Colonic mucosa (tissue), 4 donors: ENCODE results near the gene MYO7B. TPM values are rescaled to one million over a fixed set of nuclear protein-coding genes. Genes with fewer than 3 reads are reported as not detected.

Experiments
- DNase-seq: peaks from one replicate; pipeline ENCODE4 v3.0.0-alpha.2; 2020
- H3K27ac ChIP-seq: fragments of 200-600 bp; one replicate; pipeline ENCODE4 v1.8.0; 2021
- H3K27me3 ChIP-seq: fragments of 200-600 bp; one replicate; pipeline ENCODE4 v1.8.0; 2021
- H3K36me3 ChIP-seq: fragments of 200-600 bp; one replicate; pipeline ENCODE4 v1.8.0; 2021
- H3K4me1 ChIP-seq: fragments of 200-600 bp; one replicate; pipeline ENCODE4 v1.8.0; 2021; ENCODE audit warnings: mild to moderate bottlenecking
- H3K4me3 ChIP-seq: fragments of 200-600 bp; one replicate; pipeline ENCODE4 v1.8.0; 2021
- H3K9ac ChIP-seq, 2 donors: one replicate each; pipeline ENCODE4 v1.7.0; 2013; ENCODE audit warnings: control low read depth in 2 of 2, low read depth in 2 of 2, low read length in 2 of 2
- H3K9me3 ChIP-seq: fragments of 200-600 bp; one replicate; pipeline ENCODE4 v1.8.0; 2021
- intact Hi-C: fragments of 100-400 bp; cut with DNase I; formaldehyde crosslinking; loops from one replicate; pipeline ENCODE4 v1.14.1; 2022
- total RNA-seq, 2 donors: library from RNA; stranded (reverse); fragmentation: NEBNext Ultra II Directional in 1 of 2; extraction: Animal tissue kit (Norgen Biotek cat#: 25700) in 1 of 2; gene quantifications; one replicate each; pipeline ENCODE4 v1.2.1, GENCODE V29; 2021
- TF ChIP-seq, protein P1 (sequence below): fragments of 200-600 bp; IDR thresholded peaks from one replicate; pipeline ENCODE4 v1.8.0; 2022; ENCODE audit warnings: antibody characterized with exemption, mild to moderate bottlenecking
- donor health status: healthy.
- donor health status: DM: no; HTN: no; CAD: no.
- donor health status: DM: no; HTN: no; CAD: no.

Gene MYO7B
- total RNA-seq, 2 donors from 2014 or later, result 159 to 218 TPM

DNA sequence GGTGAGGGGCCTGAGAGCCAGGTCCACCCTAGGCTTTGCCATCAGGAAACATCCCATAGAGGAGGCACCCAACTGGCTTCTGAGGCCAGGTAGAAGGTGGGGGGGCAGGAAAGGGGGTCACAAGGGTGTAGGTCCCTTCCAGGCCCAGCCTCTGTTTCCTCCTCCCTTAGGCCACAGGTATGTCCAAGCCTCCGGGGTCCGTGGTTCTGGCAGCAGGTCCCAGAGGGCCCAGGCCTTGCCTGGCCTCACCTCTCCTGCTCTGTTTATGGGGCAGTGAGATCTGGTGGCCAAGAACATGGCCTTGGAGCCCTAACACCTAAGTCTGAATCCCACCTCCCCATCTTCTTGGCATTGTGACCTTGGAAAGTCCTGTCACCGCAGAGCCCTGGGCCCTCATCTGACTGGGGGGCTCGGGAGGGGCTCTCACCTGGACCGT is 88.9 kb downstream of the MYO7B start:
- Histone ChIP-seq H3K36me3 (no peaks in the 10 kb centered on the region), H3K27ac (no peak overlapping the region), H3K4me1 (no peaks in the 10 kb centered on the region), H3K27me3 (no peaks in the 10 kb centered on the region), H3K4me3 (no peak overlapping the region), H3K9me3 (no peaks in the 10 kb centered on the region), H3K9ac (no peak overlapping the region)
- DNase-seq, result no peak
- TF ChIP-seq, protein P1, sequence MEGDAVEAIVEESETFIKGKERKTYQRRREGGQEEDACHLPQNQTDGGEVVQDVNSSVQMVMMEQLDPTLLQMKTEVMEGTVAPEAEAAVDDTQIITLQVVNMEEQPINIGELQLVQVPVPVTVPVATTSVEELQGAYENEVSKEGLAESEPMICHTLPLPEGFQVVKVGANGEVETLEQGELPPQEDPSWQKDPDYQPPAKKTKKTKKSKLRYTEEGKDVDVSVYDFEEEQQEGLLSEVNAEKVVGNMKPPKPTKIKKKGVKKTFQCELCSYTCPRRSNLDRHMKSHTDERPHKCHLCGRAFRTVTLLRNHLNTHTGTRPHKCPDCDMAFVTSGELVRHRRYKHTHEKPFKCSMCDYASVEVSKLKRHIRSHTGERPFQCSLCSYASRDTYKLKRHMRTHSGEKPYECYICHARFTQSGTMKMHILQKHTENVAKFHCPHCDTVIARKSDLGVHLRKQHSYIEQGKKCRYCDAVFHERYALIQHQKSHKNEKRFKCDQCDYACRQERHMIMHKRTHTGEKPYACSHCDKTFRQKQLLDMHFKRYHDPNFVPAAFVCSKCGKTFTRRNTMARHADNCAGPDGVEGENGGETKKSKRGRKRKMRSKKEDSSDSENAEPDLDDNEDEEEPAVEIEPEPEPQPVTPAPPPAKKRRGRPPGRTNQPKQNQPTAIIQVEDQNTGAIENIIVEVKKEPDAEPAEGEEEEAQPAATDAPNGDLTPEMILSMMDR, result no peak
- intact Hi-C loops, result no loop called here

DNA sequence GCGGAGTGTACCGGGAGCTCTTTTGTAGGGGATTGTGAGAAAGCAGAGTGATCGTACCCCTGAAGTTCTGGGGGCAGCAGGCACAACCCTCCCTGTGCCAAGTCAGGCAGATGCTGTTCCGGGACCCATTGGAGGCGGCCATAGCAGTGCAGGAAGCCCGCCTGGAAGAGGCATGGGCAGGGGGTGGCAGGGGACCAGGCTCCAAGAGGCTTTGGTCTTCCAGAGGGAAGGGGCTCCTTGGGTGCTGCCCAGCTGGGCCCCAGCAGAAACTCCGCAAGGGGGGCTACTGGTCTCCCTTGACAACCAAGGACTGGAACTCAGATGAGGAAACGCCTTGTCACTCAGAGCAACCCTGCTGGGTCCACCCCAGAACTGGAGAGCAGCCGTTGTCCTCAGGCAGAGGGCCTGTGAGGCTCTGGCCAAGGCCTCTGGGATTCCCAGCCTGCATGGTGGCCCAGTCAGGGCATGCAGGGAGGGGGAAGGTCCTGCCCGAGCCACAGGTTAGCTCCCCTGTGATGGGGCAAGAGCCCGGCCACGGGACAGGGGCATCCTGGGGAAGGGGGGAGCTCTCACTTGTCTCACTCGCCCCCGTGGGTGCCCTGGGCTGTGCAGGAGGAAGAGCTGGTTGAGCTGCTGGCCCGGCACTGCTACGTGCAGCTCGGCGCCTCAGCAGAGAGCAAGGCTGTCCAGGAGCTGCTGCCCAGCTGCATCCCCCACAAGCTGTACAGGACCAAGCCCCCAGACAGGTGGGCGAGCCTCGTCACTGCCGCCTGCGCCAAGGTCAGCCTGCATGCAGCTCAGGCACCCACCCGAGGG is 89.5 kb downstream of the MYO7B start:
- TF ChIP-seq, protein P1, result no peak
- H3K4me3 ChIP-seq, result no peak overlapping the region
- no peaks in the 10 kb centered on the region for H3K27me3 ChIP-seq
- no peaks in the 10 kb centered on the region for H3K36me3 ChIP-seq
- H3K4me1 ChIP-seq, result no peaks in the 10 kb centered on the region
- intact Hi-C loops, result no loop called here
- no peak overlapping the region for H3K27ac ChIP-seq
- H3K9ac ChIP-seq, result no peak overlapping the region
- H3K9me3 ChIP-seq, result no peaks in the 10 kb centered on the region
- DNase-seq, result no peak

DNA sequence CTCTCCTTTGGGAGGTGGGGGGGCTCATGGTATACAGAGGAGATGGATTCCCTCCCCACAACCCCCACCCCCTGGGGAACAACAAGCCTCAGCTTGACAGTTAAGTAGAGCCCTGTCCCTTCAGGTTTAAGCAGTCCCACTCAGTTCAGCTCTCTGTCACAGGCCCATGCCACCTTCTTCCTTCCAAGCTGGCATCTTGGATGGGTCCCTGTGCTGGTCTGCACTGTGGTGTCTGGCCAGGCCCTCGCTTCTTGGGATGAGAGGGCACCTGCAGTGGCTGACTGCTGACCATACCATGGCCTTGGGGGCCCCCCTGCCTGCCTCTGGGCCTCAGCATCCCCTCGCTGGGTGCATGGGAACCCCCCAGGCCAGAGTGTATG is 90.1 kb downstream of the MYO7B start:
- intact Hi-C loops, result no loop called here
- H3K9ac ChIP-seq, result no peak overlapping the region
- no peak for DNase-seq
- TF ChIP-seq, protein P1, result no peak
- no peaks in the 10 kb centered on the region for H3K9me3 ChIP-seq
- no peak overlapping the region for H3K27ac ChIP-seq
- no peak overlapping the region for H3K4me3 ChIP-seq
- no peaks in the 10 kb centered on the region for H3K36me3 ChIP-seq
- H3K4me1 ChIP-seq, result no peaks in the 10 kb centered on the region
- H3K27me3 ChIP-seq, result no peaks in the 10 kb centered on the region

DNA sequence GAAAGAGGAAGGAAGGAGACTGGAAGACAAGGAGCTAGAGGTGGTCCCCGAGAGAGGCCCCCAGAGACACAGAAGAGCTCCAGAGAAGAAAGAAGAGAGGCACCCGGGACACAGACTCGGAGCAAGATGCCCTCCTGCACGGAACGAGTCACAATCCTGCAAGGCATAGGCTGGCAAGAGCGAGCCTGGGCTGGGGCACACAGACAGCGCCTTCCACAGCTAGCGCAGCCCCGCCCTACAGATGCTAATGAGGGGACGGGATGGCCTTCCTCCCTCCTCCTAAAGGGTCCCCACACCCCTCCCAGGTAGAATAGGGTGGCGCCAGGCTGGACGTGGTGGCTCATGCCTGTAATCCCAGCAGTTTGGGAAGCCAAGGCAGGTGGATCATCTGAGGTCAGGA is 90.7 kb downstream of the MYO7B start:
- H3K9me3 ChIP-seq, result no peaks in the 10 kb centered on the region
- intact Hi-C loops, result no loop called here
- no peaks in the 10 kb centered on the region for H3K27me3 ChIP-seq
- H3K9ac ChIP-seq, result no peak overlapping the region
- H3K4me3 ChIP-seq, result no peak overlapping the region
- no peaks in the 10 kb centered on the region for H3K4me1 ChIP-seq
- no peak for DNase-seq
- TF ChIP-seq, protein P1, result no peak
- H3K36me3 ChIP-seq, result no peaks in the 10 kb centered on the region
- no peak overlapping the region for H3K27ac ChIP-seq

DNA sequence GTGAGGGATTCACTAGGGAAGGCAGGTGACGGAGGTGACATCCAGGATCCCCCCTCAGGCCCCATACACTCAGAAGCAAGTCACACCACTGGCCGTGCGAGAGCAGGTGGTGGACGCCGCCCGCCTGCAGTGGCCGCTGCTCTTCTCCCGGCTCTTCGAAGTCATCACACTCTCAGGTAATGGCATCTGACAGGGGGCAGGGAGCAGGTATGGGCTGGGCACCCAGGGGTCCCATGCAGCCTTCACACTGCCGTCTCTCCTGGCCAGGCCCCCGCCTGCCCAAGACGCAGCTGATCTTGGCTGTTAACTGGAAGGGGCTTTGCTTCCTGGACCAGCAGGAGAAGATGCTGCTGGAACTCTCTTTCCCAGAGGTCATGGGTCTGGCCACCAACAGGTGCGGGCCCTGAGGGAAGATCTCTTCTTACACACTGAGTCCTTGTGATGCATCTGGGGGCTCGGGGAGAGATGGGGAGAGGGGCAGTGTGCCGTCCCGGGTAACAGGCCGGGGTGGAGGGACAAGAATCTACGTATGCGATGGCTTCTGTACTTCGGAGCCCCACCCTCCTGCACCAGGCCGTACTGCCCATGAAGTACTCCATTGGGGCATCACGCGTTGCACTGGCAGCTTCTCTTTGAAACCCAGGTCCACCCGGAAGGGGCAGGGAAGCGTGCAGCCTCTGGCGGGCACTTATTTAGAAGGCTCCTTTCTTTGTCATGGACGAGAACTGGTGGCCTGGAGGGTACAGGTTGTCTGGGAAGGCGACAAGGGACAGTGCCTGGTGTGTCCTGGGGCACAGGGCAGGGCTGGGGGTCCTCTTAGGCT is 91.6 kb downstream of the MYO7B start:
- DNase-seq, result no peak
- Histone ChIP-seq H3K4me3 (no peak overlapping the region), H3K27me3 (no peaks in the 10 kb centered on the region), H3K4me1 (no peaks in the 10 kb centered on the region), H3K27ac (no peak overlapping the region), H3K9ac (no peak overlapping the region), H3K9me3 (no peaks in the 10 kb centered on the region), H3K36me3 (no peaks in the 10 kb centered on the region)
- TF ChIP-seq, protein P1, result no peak
- intact Hi-C loops, result no loop called here
